Thoracic aorta (tissue), 2 donors: ENCODE results near the gene AGRP. TPM values are rescaled to one million over a fixed set of nuclear protein-coding genes. Genes with fewer than 3 reads are reported as not detected.

Experiments
- ATAC-seq: fragments of 150-250 bp; one replicate; pipeline ENCODE4 v1.8.0; 2017; ENCODE audit warnings: low read depth; ENCODE audit not compliant: insufficient number of reproducible peaks, low FRiP score
- DNase-seq: peaks from one replicate; pipeline ENCODE4 v3.0.0-alpha.2; 2020; ENCODE audit warnings: low spot score
- H3K27ac ChIP-seq, 2 donors: fragments of 200-600 bp; sonication (generic); 1 replicate in 1 of 2; 2 replicates in 1 of 2; pipeline ENCODE4 v1.5.1; 2016; ENCODE audit warnings: mild to moderate bottlenecking in 2 of 2, moderate library complexity in 2 of 2
- H3K27me3 ChIP-seq: fragments of 200-600 bp; sonication (generic); replicated peaks from 2 replicates; pipeline ENCODE4 v1.6.0; 2016; ENCODE audit warnings: mild to moderate bottlenecking; ENCODE audit not compliant: insufficient read depth
- H3K36me3 ChIP-seq: fragments of 200-600 bp; sonication (generic); one replicate; pipeline ENCODE4 v1.5.1; 2016
- H3K4me1 ChIP-seq, 2 donors: fragments of 200-600 bp; sonication (generic); 1 replicate in 1 of 2; 2 replicates in 1 of 2; pipeline versions ENCODE4 v1.5.1 to v1.6.0; 2016; ENCODE audit warnings: low read depth in 2 of 2, mild to moderate bottlenecking in 1 of 2; ENCODE audit not compliant: control insufficient read depth in 1 of 2
- H3K4me3 ChIP-seq: fragments of 200-600 bp; sonication (generic); 2 replicates; pipeline ENCODE4 v1.5.1; 2016; ENCODE audit warnings: mild to moderate bottlenecking
- H3K9me3 ChIP-seq: fragments of 200-600 bp; sonication (generic); 2 replicates; pipeline ENCODE4 v1.5.1; 2016
- total RNA-seq, 2 donors: library from RNA; depleted of rRNA; stranded (reverse); fragments of >200 nt; gene quantifications; one replicate each; pipeline versions ENCODE4 v1.1.0 to v1.2.3, GENCODE V29; 2016
- TF ChIP-seq, protein P1 (sequence below): fragments of 200-600 bp; sonication (generic); IDR thresholded peaks from one replicate; pipeline ENCODE4 v1.5.1; 2019; ENCODE audit warnings: antibody characterized with exemption

The AGRP gene
- total RNA-seq, 2 donors from 2014 or later = not detected

DNA sequence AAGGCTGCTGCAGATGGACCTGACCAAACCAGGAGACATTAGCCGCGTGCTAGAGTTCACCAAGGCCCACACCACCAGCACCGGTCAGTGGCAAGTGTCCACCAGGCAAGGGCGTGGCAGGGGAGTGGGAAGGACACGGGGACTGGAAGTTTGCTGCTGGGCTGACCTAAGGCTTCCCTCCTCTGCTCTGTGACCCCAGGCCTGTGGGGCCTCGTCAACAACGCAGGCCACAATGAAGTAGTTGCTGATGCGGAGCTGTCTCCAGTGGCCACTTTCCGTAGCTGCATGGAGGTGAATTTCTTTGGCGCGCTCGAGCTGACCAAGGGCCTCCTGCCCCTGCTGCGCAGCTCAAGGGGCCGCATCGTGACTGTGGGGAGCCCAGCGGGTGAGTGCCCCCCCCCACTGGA is 47.6 kb downstream of the AGRP start:
- no peaks in the 10 kb centered on the region for H3K27me3 ChIP-seq
- H3K4me3 ChIP-seq = no peak overlapping the region
- ATAC-seq = no peak
- TF ChIP-seq, protein P1, sequence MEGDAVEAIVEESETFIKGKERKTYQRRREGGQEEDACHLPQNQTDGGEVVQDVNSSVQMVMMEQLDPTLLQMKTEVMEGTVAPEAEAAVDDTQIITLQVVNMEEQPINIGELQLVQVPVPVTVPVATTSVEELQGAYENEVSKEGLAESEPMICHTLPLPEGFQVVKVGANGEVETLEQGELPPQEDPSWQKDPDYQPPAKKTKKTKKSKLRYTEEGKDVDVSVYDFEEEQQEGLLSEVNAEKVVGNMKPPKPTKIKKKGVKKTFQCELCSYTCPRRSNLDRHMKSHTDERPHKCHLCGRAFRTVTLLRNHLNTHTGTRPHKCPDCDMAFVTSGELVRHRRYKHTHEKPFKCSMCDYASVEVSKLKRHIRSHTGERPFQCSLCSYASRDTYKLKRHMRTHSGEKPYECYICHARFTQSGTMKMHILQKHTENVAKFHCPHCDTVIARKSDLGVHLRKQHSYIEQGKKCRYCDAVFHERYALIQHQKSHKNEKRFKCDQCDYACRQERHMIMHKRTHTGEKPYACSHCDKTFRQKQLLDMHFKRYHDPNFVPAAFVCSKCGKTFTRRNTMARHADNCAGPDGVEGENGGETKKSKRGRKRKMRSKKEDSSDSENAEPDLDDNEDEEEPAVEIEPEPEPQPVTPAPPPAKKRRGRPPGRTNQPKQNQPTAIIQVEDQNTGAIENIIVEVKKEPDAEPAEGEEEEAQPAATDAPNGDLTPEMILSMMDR = no peak
- H3K36me3 ChIP-seq = peaks cover 30% of the 10 kb centered on the region
- no peaks in the 10 kb centered on the region for H3K9me3 ChIP-seq
- H3K4me1 ChIP-seq = peaks cover 0 to 7% of the 10 kb centered on the region in 2 donors
- H3K27ac ChIP-seq = no peak overlapping the region
- DNase-seq = no peak

GRCh38 chr16:67433131-67433719 is 50.1 kb downstream of the AGRP start:
- Histone ChIP-seq H3K4me3 (no peak overlapping the region), H3K4me1 (peaks cover 0 to 14% of the 10 kb centered on the region in 2 donors), H3K27me3 (no peaks in the 10 kb centered on the region), H3K36me3 (peaks cover 12% of the 10 kb centered on the region), H3K27ac (no peak overlapping the region), H3K9me3 (no peaks in the 10 kb centered on the region)
- TF ChIP-seq, protein P1 = no peak
- DNase-seq (no peak), ATAC-seq (no peak)

Other genes starting within 250 kb of the AGRP start
- gene FHOD1, start 236.1 kb downstream of the AGRP start, total RNA-seq = 10 to 100 TPM; 28.5 to 31.7 TPM
- 1 to 10 TPM; 1.4 to 1.8 TPM for gene SLC9A5, start 234.6 kb downstream of the AGRP start, total RNA-seq
- gene PLEKHG4, start 204.0 kb downstream of the AGRP start, total RNA-seq = 10 to 100 TPM in 1 of 2 donors, 1 to 10 TPM in 1; 3.1 to 15.6 TPM
- not detected for gene KCTD19, start 156.8 kb downstream of the AGRP start, total RNA-seq
- gene LRRC36, start 156.7 kb downstream of the AGRP start, total RNA-seq = not detected
- 10 to 100 TPM; 12.6 to 34.9 TPM for gene TPPP3, start 90.0 kb downstream of the AGRP start, total RNA-seq
- gene ZDHHC1, start 67.1 kb downstream of the AGRP start, total RNA-seq = 10 to 100 TPM; 15.0 to 28.7 TPM
- gene HSD11B2, start 52.4 kb downstream of the AGRP start, total RNA-seq = not detected
- 10 to 100 TPM; 68.6 to 72.7 TPM for gene ATP6V0D1, start 2.4 kb downstream of the AGRP start, total RNA-seq
- gene RIPOR1, start 45.3 kb upstream of the AGRP start, total RNA-seq = 100 to 1,000 TPM in 1 of 2 donors, 10 to 100 TPM in 1; 98.0 to 101 TPM
- gene CTCF, start 79.0 kb upstream of the AGRP start, total RNA-seq = 10 to 100 TPM; 23.0 to 26.7 TPM
- gene CARMIL2, start 161.6 kb upstream of the AGRP start, total RNA-seq = 1 to 10 TPM in 1 of 2 donors, under 1 TPM in 1; 0.42 to 1.2 TPM
- 10 to 100 TPM; 16.9 to 20.4 TPM for gene ACD, start 176.7 kb upstream of the AGRP start, total RNA-seq
- 10 to 100 TPM in 1 of 2 donors, 1 to 10 TPM in 1; 5.7 to 10.7 TPM for gene PARD6A, start 177.4 kb upstream of the AGRP start, total RNA-seq
- gene ENKD1, start 183.2 kb upstream of the AGRP start, total RNA-seq = 10 to 100 TPM; 15.4 to 17.6 TPM
- gene C16orf86, start 183.3 kb upstream of the AGRP start, total RNA-seq = 10 to 100 TPM in 1 of 2 donors, 1 to 10 TPM in 1; 6.6 to 11.9 TPM
- 10 to 100 TPM; 13.3 to 19.2 TPM for gene GFOD2, start 235.8 kb upstream of the AGRP start, total RNA-seq